Neural cell (in vitro differentiated cells): Measurements from ENCODE around the gene PIGQ. TPM values are rescaled to one million over a fixed set of nuclear protein-coding genes. Genes with fewer than 3 reads are reported as not detected.
"Not testable (repeated sequence)": the region's sequence is repeated elsewhere in the genome, so short reads cannot be mapped to it uniquely, and the experiment has no call there.

Experiments
- H2AFZ ChIP-seq: fragments of 200-600, 300-800 bp; sonication (generic), shearing (Covaris generic); 2 replicates; pipeline ENCODE4 v1.6.0; 2014; ENCODE audit warnings: low read depth, mild to moderate bottlenecking, antibody characterized with exemption, low read length, moderate library complexity
- H3F3A ChIP-seq: fragments of 200-600 bp; shearing (Covaris generic); 2 replicates; pipeline ENCODE4 v1.6.1; 2016; ENCODE audit warnings: mild to moderate bottlenecking, moderate library complexity, mixed read lengths, antibody characterized with exemption, low read length; ENCODE audit not compliant: insufficient read depth, poor library complexity, severe bottlenecking
- H3K27ac ChIP-seq: fragments of 200-600, 300-800 bp; sonication (generic), shearing (Covaris generic); 2 replicates; pipeline ENCODE4 v1.5.1; 2014; ENCODE audit warnings: mild to moderate bottlenecking, low read length, moderate library complexity
- H3K27me3 ChIP-seq: fragments of 300-800, 200-600 bp; sonication (generic), shearing (Covaris generic); 2 replicates; pipeline ENCODE4 v1.6.0; 2014; ENCODE audit warnings: mild to moderate bottlenecking, low read depth, low read length, moderate library complexity; ENCODE audit not compliant: insufficient read depth
- H3K36me3 ChIP-seq: fragments of 300-800, 200-600 bp; sonication (generic), shearing (Covaris generic); 2 replicates; pipeline ENCODE4 v1.5.1; 2014; ENCODE audit warnings: mild to moderate bottlenecking, antibody characterized with exemption, low read length, moderate library complexity; ENCODE audit not compliant: insufficient read depth
- H3K4me2 ChIP-seq: fragments of 300-800, 200-600 bp; sonication (generic), shearing (Covaris generic); 2 replicates; pipeline ENCODE4 v1.6.0; 2014; ENCODE audit warnings: mild to moderate bottlenecking, low read length
- H3K4me3 ChIP-seq: fragments of 300-800, 200-600 bp; sonication (generic), shearing (Covaris generic); 2 replicates; pipeline ENCODE4 v1.5.1; 2014; ENCODE audit warnings: mild to moderate bottlenecking, low read length, moderate library complexity
- H3K79me2 ChIP-seq: fragments of 200-600 bp; shearing (Covaris generic); replicated peaks from 2 replicates; pipeline ENCODE4 v1.6.0; 2014; ENCODE audit warnings: mild to moderate bottlenecking, low read length, moderate library complexity; ENCODE audit not compliant: insufficient read depth
- H3K9ac ChIP-seq: fragments of 300-800, 200-600 bp; sonication (generic), shearing (Covaris generic); 2 replicates; pipeline ENCODE4 v1.6.1; 2016; ENCODE audit warnings: mild to moderate bottlenecking, low read length, mixed read lengths
- H3K9me2 ChIP-seq: fragments of 200-600 bp; shearing (Covaris generic); 2 replicates; pipeline ENCODE4 v1.6.1; 2016; ENCODE audit warnings: mild to moderate bottlenecking, low read length, mixed read lengths; ENCODE audit not compliant: insufficient read depth
- H3K9me3 ChIP-seq: fragments of 200-600, 300-800 bp; sonication (generic), shearing (Covaris generic); 2 replicates; pipeline ENCODE4 v1.6.1; 2016; ENCODE audit warnings: mild to moderate bottlenecking, mixed run types, low read length, moderate library complexity, mixed read lengths
- H4K20me1 ChIP-seq: fragments of 200-600 bp; shearing (Covaris generic); 2 replicates; pipeline ENCODE4 v1.6.1; 2016; ENCODE audit warnings: mild to moderate bottlenecking, mixed run types; ENCODE audit not compliant: insufficient read depth
- EP300 ChIP-seq: fragments of 450-650 bp; conservative IDR thresholded peaks from 2 replicates; pipeline ENCODE4 v1.6.1; 2014; ENCODE audit warnings: antibody characterized with exemption, mild to moderate bottlenecking, moderate library complexity; ENCODE audit not compliant: poor library complexity, severe bottlenecking
- EZH2 ChIP-seq: fragments of 200-600, 300-800 bp; shearing (Covaris generic), sonication (generic); IDR thresholded peaks from 2 replicates; pipeline ENCODE4 v1.6.1; 2014; ENCODE audit warnings: antibody characterized with exemption, low read length, borderline replicate concordance, mild to moderate bottlenecking; ENCODE audit not compliant: insufficient read depth, poor library complexity, severe bottlenecking
- MXI1 ChIP-seq: fragments of 450-650 bp; conservative IDR thresholded peaks from 2 replicates; pipeline ENCODE4 v1.6.1; 2014; ENCODE audit warnings: antibody characterized with exemption, mild to moderate bottlenecking; ENCODE audit not compliant: poor library complexity, severe bottlenecking
- POLR2AphosphoS5 ChIP-seq: IDR thresholded peaks from 2 replicates; pipeline ENCODE4 v1.6.1; 2012
- RAD21 ChIP-seq: fragments of 450-650 bp; conservative IDR thresholded peaks from 2 replicates; pipeline ENCODE4 v1.6.1; 2014; ENCODE audit warnings: antibody characterized with exemption, mild to moderate bottlenecking, moderate library complexity
- SMC3 ChIP-seq: fragments of 450-650 bp; conservative IDR thresholded peaks from 2 replicates; pipeline ENCODE4 v1.6.1; 2014; ENCODE audit warnings: antibody characterized with exemption, mild to moderate bottlenecking, moderate library complexity; ENCODE audit not compliant: poor library complexity
- TAF1 ChIP-seq: IDR thresholded peaks from 2 replicates; pipeline ENCODE4 v1.6.1; 2012; ENCODE audit warnings: low read depth
- polyA plus RNA-seq: library from polyadenylated mRNA; depleted of rRNA; stranded (reverse); fragments of >200 nt; gene quantifications from 2 replicates; pipeline ENCODE4 v1.2.3, GENCODE V29; 2014
- TF ChIP-seq, protein P1 (sequence below): fragments of 450-650 bp; IDR thresholded peaks from 2 replicates; pipeline ENCODE4 v1.5.1; 2014; ENCODE audit warnings: antibody characterized with exemption, mild to moderate bottlenecking, moderate library complexity; ENCODE audit not compliant: poor library complexity, severe bottlenecking
- TF ChIP-seq, protein P2 (sequence below): IDR thresholded peaks from 2 replicates; pipeline ENCODE4 v1.6.1; 2012; ENCODE audit warnings: borderline replicate concordance

Gene PIGQ
- polyA plus RNA-seq, 1 donor from 2014 or later, result 69.2 TPM

DNA sequence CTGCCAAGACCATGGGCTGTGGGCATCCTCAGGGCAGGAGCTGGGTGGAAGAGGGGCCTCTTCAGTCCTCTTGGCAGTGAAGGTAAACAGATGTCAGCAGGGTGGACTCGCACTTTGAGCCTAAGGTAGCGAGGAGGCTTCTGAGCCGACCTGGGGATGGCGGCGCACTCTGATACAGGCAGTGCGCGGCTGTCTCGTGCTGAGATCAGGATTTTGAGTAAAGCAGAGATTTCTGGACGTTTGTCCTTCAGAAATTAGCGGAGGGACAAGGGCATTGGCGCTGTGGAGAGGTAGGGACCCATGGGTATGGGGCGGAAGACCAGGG is 26.9 kb downstream of the PIGQ start:
- H3K27me3 ChIP-seq, result no peaks in the 10 kb centered on the region
- no peak overlapping the region for H3K4me2 ChIP-seq
- no peak for TF ChIP-seq MXI1
- no peak for TF ChIP-seq TAF1
- no peak for TF ChIP-seq RAD21
- no peak overlapping the region for H2AFZ ChIP-seq
- H3F3A ChIP-seq, result no peaks in the 10 kb centered on the region
- H3K27ac ChIP-seq, result no peak overlapping the region
- no peaks in the 10 kb centered on the region for H3K9me3 ChIP-seq
- H3K4me3 ChIP-seq, result no peak overlapping the region
- peaks cover 4% of the 10 kb centered on the region for H4K20me1 ChIP-seq
- no peak overlapping the region for H3K9ac ChIP-seq
- H3K79me2 ChIP-seq, result peaks cover 16% of the 10 kb centered on the region
- H3K36me3 ChIP-seq, result peaks cover 7% of the 10 kb centered on the region
- no peaks in the 10 kb centered on the region for H3K9me2 ChIP-seq

- not testable (repeated sequence) for H3F3A ChIP-seq, H4K20me1 ChIP-seq, H3K79me2 ChIP-seq, H2AFZ ChIP-seq, H3K27me3 ChIP-seq, H3K36me3 ChIP-seq, H3K4me3 ChIP-seq, H3K9ac ChIP-seq, H3K9me2 ChIP-seq, H3K9me3 ChIP-seq, H3K4me2 ChIP-seq, H3K27ac ChIP-seq
Observed at GRCh38 chr16:597655-598054, 27.9 kb downstream of the PIGQ start.

DNA sequence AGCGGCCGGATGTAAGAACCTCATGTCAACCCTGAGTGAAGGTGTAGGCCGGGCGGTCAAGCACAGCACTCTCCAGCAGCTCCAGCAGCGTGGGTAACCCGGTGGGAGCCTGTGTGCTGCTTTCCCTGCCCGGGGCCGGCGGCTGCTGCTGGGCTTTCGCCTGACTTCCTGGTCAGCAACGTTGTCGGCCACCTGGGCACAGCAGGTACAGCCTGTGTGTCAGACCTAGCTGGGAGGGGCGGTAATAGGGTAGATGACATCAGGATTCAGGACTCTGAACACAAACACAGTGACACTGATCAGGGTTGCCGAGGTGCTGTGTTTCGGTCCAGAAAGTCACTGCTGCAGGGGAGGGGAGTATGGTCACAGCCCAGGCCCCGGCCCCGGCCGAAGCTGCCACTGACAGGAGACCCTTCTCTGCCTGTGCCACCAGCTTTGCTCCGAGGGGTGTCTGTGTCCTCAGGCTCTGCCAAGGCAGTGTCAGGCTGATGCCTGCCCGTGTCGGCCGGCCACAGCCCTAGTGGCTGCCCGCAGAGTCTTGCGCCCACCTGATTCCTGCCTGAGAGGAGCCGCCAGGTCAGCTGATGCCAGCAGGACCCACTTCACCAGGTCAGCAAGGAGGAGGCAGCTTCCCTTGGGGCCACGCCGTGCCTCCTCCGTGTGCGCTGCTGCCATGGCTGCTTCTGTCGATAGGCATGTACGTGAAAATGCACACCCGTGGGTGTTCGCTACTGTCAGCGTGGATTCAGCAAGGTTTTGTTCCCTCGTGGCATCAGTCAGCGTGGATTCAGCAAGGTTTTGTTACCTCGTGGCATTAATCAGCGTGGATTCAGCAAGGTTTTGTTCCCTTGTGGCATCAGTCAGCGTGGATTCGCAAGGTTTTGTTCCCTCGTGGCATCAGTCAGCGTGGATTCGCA is 29.3 kb downstream of the PIGQ start:
- TF ChIP-seq EZH2 (no peak), SMC3 (no peak), MXI1 (no peak), EP300 (no peak), POLR2AphosphoS5 (no peak), RAD21 (no peak), TAF1 (no peak)
- TF ChIP-seq, protein P1, sequence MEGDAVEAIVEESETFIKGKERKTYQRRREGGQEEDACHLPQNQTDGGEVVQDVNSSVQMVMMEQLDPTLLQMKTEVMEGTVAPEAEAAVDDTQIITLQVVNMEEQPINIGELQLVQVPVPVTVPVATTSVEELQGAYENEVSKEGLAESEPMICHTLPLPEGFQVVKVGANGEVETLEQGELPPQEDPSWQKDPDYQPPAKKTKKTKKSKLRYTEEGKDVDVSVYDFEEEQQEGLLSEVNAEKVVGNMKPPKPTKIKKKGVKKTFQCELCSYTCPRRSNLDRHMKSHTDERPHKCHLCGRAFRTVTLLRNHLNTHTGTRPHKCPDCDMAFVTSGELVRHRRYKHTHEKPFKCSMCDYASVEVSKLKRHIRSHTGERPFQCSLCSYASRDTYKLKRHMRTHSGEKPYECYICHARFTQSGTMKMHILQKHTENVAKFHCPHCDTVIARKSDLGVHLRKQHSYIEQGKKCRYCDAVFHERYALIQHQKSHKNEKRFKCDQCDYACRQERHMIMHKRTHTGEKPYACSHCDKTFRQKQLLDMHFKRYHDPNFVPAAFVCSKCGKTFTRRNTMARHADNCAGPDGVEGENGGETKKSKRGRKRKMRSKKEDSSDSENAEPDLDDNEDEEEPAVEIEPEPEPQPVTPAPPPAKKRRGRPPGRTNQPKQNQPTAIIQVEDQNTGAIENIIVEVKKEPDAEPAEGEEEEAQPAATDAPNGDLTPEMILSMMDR, result no peak
- TF ChIP-seq, protein P2, sequence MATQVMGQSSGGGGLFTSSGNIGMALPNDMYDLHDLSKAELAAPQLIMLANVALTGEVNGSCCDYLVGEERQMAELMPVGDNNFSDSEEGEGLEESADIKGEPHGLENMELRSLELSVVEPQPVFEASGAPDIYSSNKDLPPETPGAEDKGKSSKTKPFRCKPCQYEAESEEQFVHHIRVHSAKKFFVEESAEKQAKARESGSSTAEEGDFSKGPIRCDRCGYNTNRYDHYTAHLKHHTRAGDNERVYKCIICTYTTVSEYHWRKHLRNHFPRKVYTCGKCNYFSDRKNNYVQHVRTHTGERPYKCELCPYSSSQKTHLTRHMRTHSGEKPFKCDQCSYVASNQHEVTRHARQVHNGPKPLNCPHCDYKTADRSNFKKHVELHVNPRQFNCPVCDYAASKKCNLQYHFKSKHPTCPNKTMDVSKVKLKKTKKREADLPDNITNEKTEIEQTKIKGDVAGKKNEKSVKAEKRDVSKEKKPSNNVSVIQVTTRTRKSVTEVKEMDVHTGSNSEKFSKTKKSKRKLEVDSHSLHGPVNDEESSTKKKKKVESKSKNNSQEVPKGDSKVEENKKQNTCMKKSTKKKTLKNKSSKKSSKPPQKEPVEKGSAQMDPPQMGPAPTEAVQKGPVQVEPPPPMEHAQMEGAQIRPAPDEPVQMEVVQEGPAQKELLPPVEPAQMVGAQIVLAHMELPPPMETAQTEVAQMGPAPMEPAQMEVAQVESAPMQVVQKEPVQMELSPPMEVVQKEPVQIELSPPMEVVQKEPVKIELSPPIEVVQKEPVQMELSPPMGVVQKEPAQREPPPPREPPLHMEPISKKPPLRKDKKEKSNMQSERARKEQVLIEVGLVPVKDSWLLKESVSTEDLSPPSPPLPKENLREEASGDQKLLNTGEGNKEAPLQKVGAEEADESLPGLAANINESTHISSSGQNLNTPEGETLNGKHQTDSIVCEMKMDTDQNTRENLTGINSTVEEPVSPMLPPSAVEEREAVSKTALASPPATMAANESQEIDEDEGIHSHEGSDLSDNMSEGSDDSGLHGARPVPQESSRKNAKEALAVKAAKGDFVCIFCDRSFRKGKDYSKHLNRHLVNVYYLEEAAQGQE, result no peak
- H3K9me3 ChIP-seq, result no peaks in the 10 kb centered on the region
- no peak overlapping the region for H3K27ac ChIP-seq
- H4K20me1 ChIP-seq, result no peaks in the 10 kb centered on the region
- no peak overlapping the region for H3K4me2 ChIP-seq
- H3K36me3 ChIP-seq, result peaks cover 7% of the 10 kb centered on the region
- no peak overlapping the region for H2AFZ ChIP-seq
- no peaks in the 10 kb centered on the region for H3F3A ChIP-seq
- H3K9ac ChIP-seq, result no peak overlapping the region
- H3K4me3 ChIP-seq, result no peak overlapping the region
- H3K9me2 ChIP-seq, result no peaks in the 10 kb centered on the region
- H3K27me3 ChIP-seq, result no peaks in the 10 kb centered on the region
- peaks cover 8% of the 10 kb centered on the region for H3K79me2 ChIP-seq
